Smooth muscle cell (in vitro differentiated cells): Measurements from ENCODE around the gene GSG1. TPM values are rescaled to one million over a fixed set of nuclear protein-coding genes. Genes with fewer than 3 reads are reported as not detected.
"Not testable (repeated sequence)": the region's sequence is repeated elsewhere in the genome, so short reads cannot be mapped to it uniquely, and the experiment has no call there.

Experiments
- DNase-seq: peaks from one replicate; lab custom pipeline; 2025; ENCODE audit not compliant: unreplicated experiment; lab: John Stamatoyannopoulos, UW
- H2AFZ ChIP-seq: fragments of 200-600 bp; sonication (generic); 2 replicates; pipeline ENCODE4 v1.6.0; 2016; ENCODE audit warnings: antibody characterized with exemption, low read depth, mild to moderate bottlenecking
- H3F3A ChIP-seq: fragments of 200-600 bp; sonication (generic); 2 replicates; pipeline ENCODE4 v1.6.0; 2017; ENCODE audit warnings: antibody characterized with exemption, low read depth
- H3K27ac ChIP-seq: fragments of 200-600 bp; sonication (generic); 2 replicates; pipeline ENCODE4 v1.5.1; 2016; ENCODE audit warnings: low read depth, mild to moderate bottlenecking
- H3K27me3 ChIP-seq: fragments of 200-600 bp; sonication (generic); 2 replicates; pipeline ENCODE4 v1.6.1; 2016; ENCODE audit warnings: low read depth, mild to moderate bottlenecking
- H3K36me3 ChIP-seq: fragments of 200-600 bp; sonication (generic); 2 replicates; pipeline ENCODE4 v1.5.1; 2016; ENCODE audit warnings: low read depth
- H3K4me1 ChIP-seq: fragments of 200-600 bp; sonication (generic); 2 replicates; pipeline ENCODE4 v1.5.1; 2016; ENCODE audit warnings: low read depth
- H3K4me2 ChIP-seq: fragments of 200-600 bp; sonication (generic); 2 replicates; pipeline ENCODE4 v1.6.0; 2016; ENCODE audit warnings: mild to moderate bottlenecking
- H3K4me3 ChIP-seq: fragments of 200-600 bp; sonication (generic); 2 replicates; pipeline ENCODE4 v1.5.1; 2016; ENCODE audit warnings: mild to moderate bottlenecking
- H3K79me2 ChIP-seq: fragments of 200-600 bp; sonication (generic); 2 replicates; pipeline ENCODE4 v1.6.0; 2016; ENCODE audit warnings: low read depth, mild to moderate bottlenecking
- H3K9ac ChIP-seq: fragments of 200-600 bp; sonication (generic); 2 replicates; pipeline ENCODE4 v1.6.0; 2016; ENCODE audit warnings: low read depth
- H3K9me3 ChIP-seq: fragments of 200-600 bp; sonication (generic); replicated peaks from 2 replicates; pipeline ENCODE4 v1.5.1; 2016; ENCODE audit warnings: low read depth
- H4K20me1 ChIP-seq: fragments of 200-600 bp; sonication (generic); 2 replicates; pipeline ENCODE4 v1.6.0; 2016; ENCODE audit warnings: low read depth
- CTCF ChIP-seq: fragments of 200-600 bp; sonication (generic); IDR thresholded peaks from 2 replicates; pipeline ENCODE4 v1.5.1; 2017; ENCODE audit warnings: borderline replicate concordance, mild to moderate bottlenecking, antibody characterized with exemption; ENCODE audit not compliant: insufficient read depth, poor library complexity, severe bottlenecking
- WGBS: methylation state at CpG from one replicate; pipeline ENCODE4 v1.1.7; 2016; ENCODE audit warnings: low lambda C conversion rate; 5-methylcytosine and 5-hydroxymethylcytosine counted together
- polyA plus RNA-seq: library from polyadenylated mRNA; unstranded; fragments of >200 nt; fragmentation: Nextera tagmentation; extraction: Ambion mirVana; gene quantifications from 2 replicates; pipeline ENCODE4 v1.2.1, GENCODE V29; 2016
- total RNA-seq: library from RNA; depleted of rRNA; stranded (reverse); fragments of >200 nt; gene quantifications from 2 replicates; pipeline ENCODE4 v1.2.3, GENCODE V29; 2014

The GSG1 gene
- total and polyA plus RNA-seq, 2 experiments from 2014 or later: not detected

- no peak for DNase-seq
- H3K27me3 ChIP-seq: no peaks in the 10 kb centered on the region
- no peaks in the 10 kb centered on the region for H3F3A ChIP-seq
- no peak for TF ChIP-seq CTCF
- no peaks in the 10 kb centered on the region for H3K4me1 ChIP-seq
- WGBS: 97% methylated on average over 3 of the region's 3 CpGs
- no peak overlapping the region for H3K4me2 ChIP-seq
- H3K9ac ChIP-seq: no peak overlapping the region
- no peak overlapping the region for H3K4me3 ChIP-seq
- H3K79me2 ChIP-seq: no peaks in the 10 kb centered on the region
- no peak overlapping the region for H3K27ac ChIP-seq
- no peaks in the 10 kb centered on the region for H4K20me1 ChIP-seq
- H3K36me3 ChIP-seq: no peaks in the 10 kb centered on the region
- no peaks in the 10 kb centered on the region for H3K9me3 ChIP-seq
- no peak overlapping the region for H2AFZ ChIP-seq
Observed at GRCh38 chr12:13036881-13037280, 66.6 kb downstream of the GSG1 start.

- H2AFZ ChIP-seq, H3K27me3 ChIP-seq, DNase-seq, H3K79me2 ChIP-seq, H3K36me3 ChIP-seq, H4K20me1 ChIP-seq, H3F3A ChIP-seq, H3K9ac ChIP-seq, H3K4me3 ChIP-seq, H3K27ac ChIP-seq, H3K9me3 ChIP-seq, H3K4me1 ChIP-seq, H3K4me2 ChIP-seq: not testable (repeated sequence)
- 92% methylated on average over 5 of the region's 5 CpGs for WGBS
Observed at GRCh38 chr12:13035335-13035734, 68.1 kb downstream of the GSG1 start.

Other genes starting within 250 kb of the GSG1 start
- gene GPRC5A, start 212.1 kb downstream of the GSG1 start, total RNA-seq: 39.2 and 47.5 TPM in 2 replicates
- 13.6 and 79.1 TPM in 2 replicates for gene GPRC5A, start 212.1 kb downstream of the GSG1 start, polyA plus RNA-seq
- not detected in 2 replicates for gene GPRC5D, start 151.5 kb downstream of the GSG1 start, total RNA-seq
- 0.82 TPM in 1 of 2 replicates, not detected in the other for gene GPRC5D, start 151.5 kb downstream of the GSG1 start, polyA plus RNA-seq
- gene HEBP1, start 103.4 kb downstream of the GSG1 start, total RNA-seq: 16.1 and 19.0 TPM in 2 replicates
- 55.8 and 57.9 TPM in 2 replicates for gene HEBP1, start 103.4 kb downstream of the GSG1 start, polyA plus RNA-seq
- gene FAM234B, start 59.3 kb downstream of the GSG1 start, total RNA-seq: 3.0 and 5.2 TPM in 2 replicates
- 0.78 and 1.6 TPM in 2 replicates for gene FAM234B, start 59.3 kb downstream of the GSG1 start, polyA plus RNA-seq
- 52.0 and 53.0 TPM in 2 replicates for gene EMP1, start 93.1 kb upstream of the GSG1 start, total RNA-seq
- 13.2 and 34.8 TPM in 2 replicates for gene EMP1, start 93.1 kb upstream of the GSG1 start, polyA plus RNA-seq